SK-N-SH (cell line): ENCODE data around the gene MAS1L. TPM values are rescaled to one million over a fixed set of nuclear protein-coding genes. Genes with fewer than 3 reads are reported as not detected.
"Not testable (repeated sequence)": the region's sequence is repeated elsewhere in the genome, so short reads cannot be mapped to it uniquely, and the experiment has no call there.

Experiments
- CTCF ChIA-PET: fragments of 300-600, 350-600 bp; formaldehyde crosslinking; extraction: SDS; loops from one replicate; lab custom pipeline; 2021; lab: Yijun Ruan, JAX
- POLR2A ChIA-PET: fragments of 350-600 bp; sonication (Branson Sonifier 250); formaldehyde crosslinking; extraction: SDS; loops from one replicate; lab custom pipeline; 2020; ENCODE audit warnings: antibody characterized with exemption, inconsistent platforms; lab: Yijun Ruan, JAX
- DNase-seq: peaks from one replicate; pipeline ENCODE4 v3.0.0; 2012
- H2AFZ ChIP-seq: fragments of 200-600 bp; sonication (generic); 2 replicates; pipeline ENCODE4 v1.8.1; 2016; ENCODE audit warnings: antibody characterized with exemption, mild to moderate bottlenecking, low read depth
- H3F3A ChIP-seq: fragments of 200-600 bp; sonication (generic); replicated peaks from 2 replicates; pipeline ENCODE3; 2016; ENCODE audit warnings: antibody characterized with exemption, mild to moderate bottlenecking; ENCODE audit not compliant: insufficient read depth
- H3K27ac ChIP-seq, 2 experiments: fragments of 200-500 bp in 1 of 2; fragments of 200-600 bp in 1 of 2; sonication (Bioruptor generic) in 1 of 2; sonication (generic), shearing (Covaris generic) in 1 of 2; 2 replicates each; pipeline versions ENCODE4 v1.5.1 to v1.6.1; 2014 to 2016; ENCODE audit warnings: low read depth in 2 of 2, inconsistent platforms in 1 of 2, low read length in 1 of 2, mild to moderate bottlenecking in 1 of 2, mixed read lengths in 1 of 2
- H3K27me3 ChIP-seq: fragments of 200-600 bp; sonication (generic), shearing (Covaris generic); 2 replicates; pipeline ENCODE4 v1.6.1; 2016; ENCODE audit warnings: mixed run types; ENCODE audit not compliant: insufficient read depth
- H3K36me3 ChIP-seq, 2 experiments: fragments of 200-500 bp in 1 of 2; fragments of 200-600 bp in 1 of 2; sonication (Bioruptor generic) in 1 of 2; sonication (generic) in 1 of 2; replicated peaks in 1 of 2; 2 replicates each; pipeline versions ENCODE3 to v1.5.1; 2014 to 2016; ENCODE audit warnings: low read length in 1 of 2, mild to moderate bottlenecking in 1 of 2; ENCODE audit not compliant: insufficient read depth in 2 of 2, control insufficient read depth in 1 of 2
- H3K4me1 ChIP-seq, 2 experiments: fragments of 200-500 bp in 1 of 2; fragments of 200-600 bp in 1 of 2; sonication (Bioruptor generic) in 1 of 2; sonication (generic), shearing (Covaris generic) in 1 of 2; 2 replicates each; pipeline versions ENCODE4 v1.5.1 to v1.6.1; 2014 to 2016; ENCODE audit warnings: low read depth in 1 of 2, low read length in 1 of 2, mixed run types in 1 of 2; ENCODE audit not compliant: insufficient read depth in 2 of 2, control insufficient read depth in 1 of 2
- H3K4me2 ChIP-seq: fragments of 200-600 bp; sonication (generic), shearing (Covaris generic); 2 replicates; pipeline ENCODE4 v1.6.1; 2017; ENCODE audit warnings: mixed run types
- H3K4me3 ChIP-seq, 2 experiments: fragments of 200-500 bp in 1 of 2; fragments of 200-600 bp in 1 of 2; sonication (Bioruptor generic) in 1 of 2; sonication (generic), shearing (Covaris generic) in 1 of 2; 2 replicates each; pipeline versions ENCODE4 v1.5.1 to v1.8.1; 2014 to 2016; ENCODE audit warnings: low read depth in 2 of 2, inconsistent platforms in 1 of 2, low read length in 1 of 2, mild to moderate bottlenecking in 1 of 2, mixed read lengths in 1 of 2, moderate library complexity in 1 of 2
- H3K79me2 ChIP-seq: fragments of 200-600 bp; sonication (generic); 2 replicates; pipeline ENCODE4 v1.8.1; 2017; ENCODE audit warnings: mild to moderate bottlenecking; ENCODE audit not compliant: insufficient read depth
- H3K9ac ChIP-seq: fragments of 200-600 bp; sonication (generic); 2 replicates; pipeline ENCODE4 v1.6.1; 2017; ENCODE audit warnings: mixed run types
- H3K9me2 ChIP-seq: fragments of 200-600 bp; sonication (generic); 2 replicates; pipeline ENCODE4 v1.6.1; 2017; ENCODE audit warnings: mixed run types
- H3K9me3 ChIP-seq: fragments of 200-600 bp; sonication (generic); 2 replicates; pipeline ENCODE4 v1.6.1; 2017; ENCODE audit warnings: mixed run types, mild to moderate bottlenecking, moderate library complexity
- H4K20me1 ChIP-seq: fragments of 200-600 bp; sonication (generic); 2 replicates; pipeline ENCODE4 v1.6.1; 2017; ENCODE audit warnings: mild to moderate bottlenecking, mixed run types; ENCODE audit not compliant: insufficient read depth
- CHD2 ChIP-seq: fragments of 150-350 bp; IDR thresholded peaks from 2 replicates; pipeline ENCODE4 v1.6.1; 2018; ENCODE audit warnings: low read length; ENCODE audit not compliant: partially characterized antibody
- EP300 ChIP-seq, 2 experiments: IDR thresholded peaks; 2 replicates each; pipeline versions ENCODE4 v1.4.0 to v1.6.1; 2012; ENCODE audit warnings: borderline replicate concordance in 1 of 2, low read depth in 1 of 2, low read length in 1 of 2
- EZH2phosphoT487 ChIP-seq: fragments of 200-600 bp; sonication (generic); IDR thresholded peaks from 2 replicates; pipeline ENCODE4 v1.6.1; 2017; ENCODE audit warnings: low read depth, mixed run types, mild to moderate bottlenecking, antibody characterized with exemption, moderate library complexity, borderline replicate concordance
- MXI1 ChIP-seq: IDR thresholded peaks from 2 replicates; pipeline ENCODE4 v1.6.1; 2012; ENCODE audit warnings: mild to moderate bottlenecking, low read depth, low read length, improper control_type of control experiment
- RAD21 ChIP-seq: IDR thresholded peaks from 2 replicates; pipeline ENCODE4 v1.6.1; 2012; ENCODE audit warnings: mild to moderate bottlenecking, low read length
- RFX5 ChIP-seq: IDR thresholded peaks from 2 replicates; pipeline ENCODE4 v1.6.1; 2012; ENCODE audit warnings: mild to moderate bottlenecking, improper control_type of control experiment, low read length
- TCF12 ChIP-seq: IDR thresholded peaks from 2 replicates; pipeline ENCODE4 v1.4.0; 2012
- TEAD4 ChIP-seq: IDR thresholded peaks from 2 replicates; pipeline ENCODE4 v1.4.0; 2012; ENCODE audit warnings: mild to moderate bottlenecking, borderline replicate concordance; ENCODE audit not compliant: insufficient read depth
- WGBS: methylation state at CpG from one replicate; pipeline ENCODE4 v1.1.6; 2017; ENCODE audit warnings: low lambda C conversion rate; 5-methylcytosine and 5-hydroxymethylcytosine counted together
- polyA plus RNA-seq, 3 experiments: library from polyadenylated mRNA; depleted of rRNA; stranded (reverse); fragments of >200 nt; gene quantifications; 2 replicates each; pipeline ENCODE4 v1.2.3, GENCODE V29; 2012
- TF ChIP-seq, protein P1 (sequence below): IDR thresholded peaks from 2 replicates; pipeline ENCODE4 v1.4.0; 2012; ENCODE audit warnings: low read depth, borderline replicate concordance
- TF ChIP-seq, protein P2 (sequence below): IDR thresholded peaks from 2 replicates; pipeline ENCODE4 v1.4.0; 2012; ENCODE audit warnings: low read depth
- TF ChIP-seq, protein P3 (sequence below): fragments of 150-350 bp; IDR thresholded peaks from 2 replicates; pipeline ENCODE4 v1.6.1; 2016; ENCODE audit warnings: mild to moderate bottlenecking, low read depth, low read length
- TF ChIP-seq, protein P4 (sequence below): fragments of 200-600 bp; sonication (generic); IDR thresholded peaks from 2 replicates; pipeline ENCODE4 v1.6.1; 2017; ENCODE audit warnings: antibody characterized with exemption, mild to moderate bottlenecking, moderate library complexity
- TF ChIP-seq, protein P5 (sequence below): IDR thresholded peaks from 2 replicates; pipeline ENCODE4; 2012

MAS1L gene
- polyA plus RNA-seq, 1 of the 3 experiments (the other 2 are of a cell fraction): not detected

DNA sequence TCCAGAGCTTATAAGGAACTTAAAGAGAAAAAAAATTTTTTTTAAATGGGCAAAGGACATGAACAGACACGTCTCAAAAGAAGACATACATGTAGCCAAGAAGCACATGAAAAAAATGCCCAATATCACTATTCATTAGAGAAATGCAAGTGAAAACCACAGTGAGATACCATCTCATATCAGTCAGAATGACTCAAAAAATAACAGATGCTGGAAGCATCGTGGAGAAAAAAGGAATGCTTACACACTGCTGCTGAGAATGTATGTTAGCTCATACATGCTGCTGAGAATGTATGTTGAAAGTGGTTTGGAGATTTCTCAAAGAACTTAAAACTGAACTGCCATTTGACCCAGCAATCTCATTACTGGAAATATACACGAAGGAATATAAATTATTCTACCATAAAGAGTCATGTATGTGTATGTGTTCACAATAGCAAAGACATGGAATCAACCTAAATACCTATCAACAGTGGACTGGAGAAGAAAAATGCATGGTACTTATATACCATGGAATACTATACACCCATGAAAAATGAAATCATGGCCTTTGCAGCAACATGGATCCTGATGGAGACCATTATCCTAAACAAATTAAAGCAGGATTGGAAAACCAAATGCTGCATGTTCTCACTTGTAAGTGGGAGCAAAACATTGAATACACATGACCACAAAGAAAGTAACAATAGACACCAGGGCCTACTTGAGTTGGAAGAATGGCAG is 36.1 kb downstream of the MAS1L start (continued):
- TF ChIP-seq, protein P1, sequence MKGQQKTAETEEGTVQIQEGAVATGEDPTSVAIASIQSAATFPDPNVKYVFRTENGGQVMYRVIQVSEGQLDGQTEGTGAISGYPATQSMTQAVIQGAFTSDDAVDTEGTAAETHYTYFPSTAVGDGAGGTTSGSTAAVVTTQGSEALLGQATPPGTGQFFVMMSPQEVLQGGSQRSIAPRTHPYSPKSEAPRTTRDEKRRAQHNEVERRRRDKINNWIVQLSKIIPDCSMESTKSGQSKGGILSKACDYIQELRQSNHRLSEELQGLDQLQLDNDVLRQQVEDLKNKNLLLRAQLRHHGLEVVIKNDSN: no peak
- TF ChIP-seq RFX5: no peak
- TF ChIP-seq, protein P2, sequence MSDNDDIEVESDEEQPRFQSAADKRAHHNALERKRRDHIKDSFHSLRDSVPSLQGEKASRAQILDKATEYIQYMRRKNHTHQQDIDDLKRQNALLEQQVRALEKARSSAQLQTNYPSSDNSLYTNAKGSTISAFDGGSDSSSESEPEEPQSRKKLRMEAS: no peak
- TF ChIP-seq MXI1: no peak
- TF ChIP-seq EP300 (IDR thresholded peaks at IDR 0.05; ENCODE audit: borderline replicate concordance in 1 of 2, low read depth in 1 of 2, low read length in 1 of 2): peak in 1 of 2 experiments; percentile 15; a peak in 1 of 4 replicates
- TF ChIP-seq RAD21: no peak
- TF ChIP-seq, protein P3, sequence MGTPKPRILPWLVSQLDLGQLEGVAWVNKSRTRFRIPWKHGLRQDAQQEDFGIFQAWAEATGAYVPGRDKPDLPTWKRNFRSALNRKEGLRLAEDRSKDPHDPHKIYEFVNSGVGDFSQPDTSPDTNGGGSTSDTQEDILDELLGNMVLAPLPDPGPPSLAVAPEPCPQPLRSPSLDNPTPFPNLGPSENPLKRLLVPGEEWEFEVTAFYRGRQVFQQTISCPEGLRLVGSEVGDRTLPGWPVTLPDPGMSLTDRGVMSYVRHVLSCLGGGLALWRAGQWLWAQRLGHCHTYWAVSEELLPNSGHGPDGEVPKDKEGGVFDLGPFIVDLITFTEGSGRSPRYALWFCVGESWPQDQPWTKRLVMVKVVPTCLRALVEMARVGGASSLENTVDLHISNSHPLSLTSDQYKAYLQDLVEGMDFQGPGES: no peak
- no peak for TF ChIP-seq EZH2phosphoT487

DNA sequence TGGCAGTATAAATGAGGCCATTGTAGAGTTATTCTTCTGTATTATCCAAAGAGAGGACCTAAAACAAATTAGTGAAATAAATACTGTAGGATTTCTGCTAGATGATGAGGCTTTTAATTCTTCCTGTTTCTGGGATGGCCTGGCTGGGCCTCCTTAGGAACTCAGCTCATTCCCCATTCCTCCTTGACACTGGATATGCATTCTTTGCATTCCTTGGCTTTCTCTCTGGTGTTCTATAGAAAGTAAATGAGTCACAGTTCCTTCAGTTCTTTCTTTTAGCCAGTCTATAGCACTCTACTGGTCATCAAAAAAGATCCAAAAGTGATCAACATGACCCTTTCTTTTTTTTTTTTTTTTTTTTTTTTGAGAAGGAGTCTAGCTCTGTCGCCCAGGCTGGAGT is 40.1 kb downstream of the MAS1L start:
- no peaks in the 10 kb centered on the region for H3K27me3 ChIP-seq
- ChIA-PET CTCF (no interaction called here), POLR2A (no interaction called here)
- H3F3A ChIP-seq: peaks cover 10% of the 10 kb centered on the region
- WGBS: 0% methylated on average over 1 of the region's 1 CpG
- no peaks in the 10 kb centered on the region for H3K9me2 ChIP-seq
- peaks cover 0 to 4% of the 10 kb centered on the region in 2 experiments; a peak in 1 of 4 replicates for H3K4me1 ChIP-seq
- no peak overlapping the region for H3K4me3 ChIP-seq
- H3K4me2 ChIP-seq: no peak overlapping the region
- no peaks in the 10 kb centered on the region for H3K9me3 ChIP-seq
- DNase-seq: no peak
- TF ChIP-seq TEAD4 (peak; percentile 48; the same call in 1 of the 2 replicates), CHD2 (no peak), TCF12 (0 out of 2 replicates have a peak, but pooled peaks have one; percentile 5)
- TF ChIP-seq, protein P4, sequence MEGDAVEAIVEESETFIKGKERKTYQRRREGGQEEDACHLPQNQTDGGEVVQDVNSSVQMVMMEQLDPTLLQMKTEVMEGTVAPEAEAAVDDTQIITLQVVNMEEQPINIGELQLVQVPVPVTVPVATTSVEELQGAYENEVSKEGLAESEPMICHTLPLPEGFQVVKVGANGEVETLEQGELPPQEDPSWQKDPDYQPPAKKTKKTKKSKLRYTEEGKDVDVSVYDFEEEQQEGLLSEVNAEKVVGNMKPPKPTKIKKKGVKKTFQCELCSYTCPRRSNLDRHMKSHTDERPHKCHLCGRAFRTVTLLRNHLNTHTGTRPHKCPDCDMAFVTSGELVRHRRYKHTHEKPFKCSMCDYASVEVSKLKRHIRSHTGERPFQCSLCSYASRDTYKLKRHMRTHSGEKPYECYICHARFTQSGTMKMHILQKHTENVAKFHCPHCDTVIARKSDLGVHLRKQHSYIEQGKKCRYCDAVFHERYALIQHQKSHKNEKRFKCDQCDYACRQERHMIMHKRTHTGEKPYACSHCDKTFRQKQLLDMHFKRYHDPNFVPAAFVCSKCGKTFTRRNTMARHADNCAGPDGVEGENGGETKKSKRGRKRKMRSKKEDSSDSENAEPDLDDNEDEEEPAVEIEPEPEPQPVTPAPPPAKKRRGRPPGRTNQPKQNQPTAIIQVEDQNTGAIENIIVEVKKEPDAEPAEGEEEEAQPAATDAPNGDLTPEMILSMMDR: no peak
- TF ChIP-seq, protein P5, sequence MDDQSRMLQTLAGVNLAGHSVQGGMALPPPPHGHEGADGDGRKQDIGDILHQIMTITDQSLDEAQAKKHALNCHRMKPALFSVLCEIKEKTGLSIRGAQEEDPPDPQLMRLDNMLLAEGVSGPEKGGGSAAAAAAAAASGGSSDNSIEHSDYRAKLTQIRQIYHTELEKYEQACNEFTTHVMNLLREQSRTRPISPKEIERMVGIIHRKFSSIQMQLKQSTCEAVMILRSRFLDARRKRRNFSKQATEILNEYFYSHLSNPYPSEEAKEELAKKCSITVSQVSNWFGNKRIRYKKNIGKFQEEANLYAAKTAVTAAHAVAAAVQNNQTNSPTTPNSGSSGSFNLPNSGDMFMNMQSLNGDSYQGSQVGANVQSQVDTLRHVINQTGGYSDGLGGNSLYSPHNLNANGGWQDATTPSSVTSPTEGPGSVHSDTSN: no peak
- H3K9ac ChIP-seq: no peak overlapping the region
- no peaks in the 10 kb centered on the region for H3K36me3 ChIP-seq
- peak overlapping the region in 1 of 2 experiments; percentile 11; a peak in 1 of 4 replicates for H3K27ac ChIP-seq
- no peaks in the 10 kb centered on the region for H3K79me2 ChIP-seq
- no peak overlapping the region for H2AFZ ChIP-seq
- no peaks in the 10 kb centered on the region for H4K20me1 ChIP-seq

DNA sequence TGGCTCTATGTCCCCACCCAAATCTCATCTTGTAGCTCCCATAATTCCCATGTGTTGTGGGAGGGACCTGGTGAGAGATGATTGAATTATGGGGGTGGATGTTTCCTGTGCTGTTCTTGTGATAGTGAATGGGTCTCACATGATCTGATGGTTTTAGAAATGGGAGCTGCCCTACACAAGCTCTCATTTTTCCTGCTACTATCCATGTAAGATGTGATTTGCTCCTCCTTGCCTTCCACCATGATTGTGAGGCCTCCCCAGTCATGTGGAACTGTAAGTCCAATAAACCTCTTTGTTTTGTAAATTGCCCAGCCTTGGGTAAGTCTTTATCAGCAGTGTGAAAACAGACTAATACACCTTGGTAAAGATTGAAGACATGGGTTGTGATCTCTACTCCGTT is 43.7 kb downstream of the MAS1L start:
- H3F3A ChIP-seq, H3K27ac ChIP-seq, H3K4me3 ChIP-seq, H3K9me2 ChIP-seq, H3K36me3 ChIP-seq, H3K4me2 ChIP-seq, POLR2A ChIA-PET, H4K20me1 ChIP-seq, H3K9me3 ChIP-seq, H3K79me2 ChIP-seq, H3K4me1 ChIP-seq, H3K9ac ChIP-seq, H2AFZ ChIP-seq, DNase-seq: not testable (repeated sequence)
- WGBS: 0% methylated on average over 1 of the region's 1 CpG
- H3K27me3 ChIP-seq: peaks cover 12% of the 10 kb centered on the region; the same call in 1 of the 2 replicates
- CTCF ChIA-PET: interaction anchor here (1.2 kb wide), 1 partner anchor 8 kb away, joined by 4 read pairs; no protein-coding TSS in a partner anchor
